ENCODE measurements around the gene ISM1.
A peak's percentile ranks its signal among the peaks of the same experiment; 100 is the strongest.

The ISM1 gene

DNA sequence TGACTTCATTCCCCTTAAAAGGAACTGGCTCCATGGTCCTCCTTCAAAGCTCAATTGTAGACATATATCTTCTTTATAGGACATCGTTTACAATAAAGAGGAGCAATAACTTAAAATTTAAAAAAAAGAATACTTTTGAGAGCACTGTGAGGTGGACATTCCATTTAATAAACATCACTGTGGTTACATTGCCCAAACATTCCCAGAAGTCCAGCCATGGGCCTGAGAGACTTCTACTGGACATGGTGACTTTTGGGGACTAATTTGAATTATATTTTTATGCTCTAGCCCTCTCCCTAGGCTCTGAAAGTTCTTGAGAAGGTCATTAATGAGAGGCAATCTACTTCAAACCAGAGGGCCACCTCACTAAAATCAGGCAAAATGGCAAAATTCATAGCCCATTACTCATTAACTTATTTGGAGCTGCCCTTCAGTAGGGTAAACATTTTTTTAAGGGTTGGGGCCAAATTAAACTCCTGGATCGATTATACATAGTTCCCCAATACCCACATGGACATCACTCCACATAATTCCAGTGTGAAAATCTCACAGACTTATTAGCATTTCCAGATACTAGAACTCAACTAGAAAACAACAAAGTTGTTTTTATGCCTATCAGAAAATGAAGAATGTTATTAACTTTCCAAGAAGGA is 17.1 kb downstream of the ISM1 start:
- no peak overlapping the region for H3K27ac ChIP-seq
- TF ChIP-seq, protein P1, sequence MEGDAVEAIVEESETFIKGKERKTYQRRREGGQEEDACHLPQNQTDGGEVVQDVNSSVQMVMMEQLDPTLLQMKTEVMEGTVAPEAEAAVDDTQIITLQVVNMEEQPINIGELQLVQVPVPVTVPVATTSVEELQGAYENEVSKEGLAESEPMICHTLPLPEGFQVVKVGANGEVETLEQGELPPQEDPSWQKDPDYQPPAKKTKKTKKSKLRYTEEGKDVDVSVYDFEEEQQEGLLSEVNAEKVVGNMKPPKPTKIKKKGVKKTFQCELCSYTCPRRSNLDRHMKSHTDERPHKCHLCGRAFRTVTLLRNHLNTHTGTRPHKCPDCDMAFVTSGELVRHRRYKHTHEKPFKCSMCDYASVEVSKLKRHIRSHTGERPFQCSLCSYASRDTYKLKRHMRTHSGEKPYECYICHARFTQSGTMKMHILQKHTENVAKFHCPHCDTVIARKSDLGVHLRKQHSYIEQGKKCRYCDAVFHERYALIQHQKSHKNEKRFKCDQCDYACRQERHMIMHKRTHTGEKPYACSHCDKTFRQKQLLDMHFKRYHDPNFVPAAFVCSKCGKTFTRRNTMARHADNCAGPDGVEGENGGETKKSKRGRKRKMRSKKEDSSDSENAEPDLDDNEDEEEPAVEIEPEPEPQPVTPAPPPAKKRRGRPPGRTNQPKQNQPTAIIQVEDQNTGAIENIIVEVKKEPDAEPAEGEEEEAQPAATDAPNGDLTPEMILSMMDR (conservative IDR thresholded peaks at IDR 0.05; ENCODE audit: low read depth): no peak
- CTCF ChIA-PET: interaction anchor here (0.6 kb wide), 1 partner anchor 89 kb away, joined by 3 read pairs; no protein-coding TSS in a partner anchor
- DNase-seq (ENCODE audit: low spot score): no peak
- POLR2A ChIA-PET (ENCODE audit: low non-redundant PET): no interaction called here

DNA sequence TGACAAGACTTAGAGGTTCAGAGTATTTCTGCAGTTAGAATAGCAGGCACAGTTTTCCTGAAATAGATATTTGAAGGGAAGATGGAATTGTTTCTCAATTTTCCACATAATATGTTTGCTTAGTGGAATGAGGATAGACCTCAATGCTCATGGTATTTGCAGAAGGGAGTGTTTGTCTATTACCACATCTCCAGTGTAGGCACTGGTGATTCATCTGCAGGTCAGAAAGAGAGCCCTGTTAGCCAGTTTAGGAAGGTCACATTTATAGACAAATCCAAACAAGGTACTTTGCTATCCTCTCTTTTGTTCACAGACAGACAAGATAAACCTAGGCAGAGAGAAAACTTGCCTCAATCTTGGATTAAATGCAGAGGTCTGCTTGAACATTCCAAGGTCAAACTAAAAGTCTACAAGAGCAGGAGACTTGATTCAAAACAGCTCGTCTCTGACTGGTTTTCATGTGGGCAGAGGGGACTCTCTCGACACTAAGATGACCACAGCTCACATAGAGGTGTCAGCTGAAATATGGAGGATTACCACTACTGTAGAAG is 22.8 kb downstream of the ISM1 start:
- TF ChIP-seq, protein P1 (conservative IDR thresholded peaks at IDR 0.05; ENCODE audit: low read depth): no peak
- CTCF ChIA-PET: interaction anchor here (1.1 kb wide), 1 partner anchor 208 kb away, joined by 4 read pairs; no protein-coding TSS in a partner anchor
- DNase-seq (ENCODE audit: low spot score): peak; percentile 66
- POLR2A ChIA-PET (ENCODE audit: low non-redundant PET): no interaction called here
- no peak overlapping the region for H3K27ac ChIP-seq

DNA sequence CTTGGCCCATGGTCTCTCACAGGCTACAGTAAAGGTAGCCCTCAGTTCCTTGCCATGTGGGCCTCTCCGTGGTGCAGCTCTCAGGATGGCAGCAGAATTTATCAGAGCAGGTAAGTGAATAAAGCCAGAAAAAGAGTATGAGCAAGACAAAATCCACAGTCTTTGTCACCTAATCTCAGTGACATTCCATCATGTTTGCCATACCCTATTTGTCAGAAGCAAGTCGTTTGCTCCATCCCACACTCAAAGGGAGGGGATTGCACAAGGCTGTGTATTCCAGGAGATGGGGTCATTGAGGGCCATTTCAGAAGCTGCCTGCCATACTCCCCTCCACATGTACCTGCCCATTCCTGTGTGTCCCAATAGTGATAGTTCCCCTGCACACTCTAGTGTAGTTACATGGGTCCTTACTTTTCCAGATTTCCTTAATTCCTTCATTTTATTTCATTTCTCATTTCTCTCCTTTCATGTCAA is 24.2 kb downstream of the ISM1 start:
- CTCF ChIA-PET: interaction anchor here (0.5 kb wide), 1 partner anchor 370 kb away, joined by 3 read pairs; no protein-coding TSS in a partner anchor
- POLR2A ChIA-PET (ENCODE audit: low non-redundant PET): no interaction called here
- no peak for DNase-seq (ENCODE audit: low spot score)
- TF ChIP-seq, protein P1 (conservative IDR thresholded peaks at IDR 0.05; ENCODE audit: low read depth): no peak
- no peak overlapping the region for H3K27ac ChIP-seq

DNA sequence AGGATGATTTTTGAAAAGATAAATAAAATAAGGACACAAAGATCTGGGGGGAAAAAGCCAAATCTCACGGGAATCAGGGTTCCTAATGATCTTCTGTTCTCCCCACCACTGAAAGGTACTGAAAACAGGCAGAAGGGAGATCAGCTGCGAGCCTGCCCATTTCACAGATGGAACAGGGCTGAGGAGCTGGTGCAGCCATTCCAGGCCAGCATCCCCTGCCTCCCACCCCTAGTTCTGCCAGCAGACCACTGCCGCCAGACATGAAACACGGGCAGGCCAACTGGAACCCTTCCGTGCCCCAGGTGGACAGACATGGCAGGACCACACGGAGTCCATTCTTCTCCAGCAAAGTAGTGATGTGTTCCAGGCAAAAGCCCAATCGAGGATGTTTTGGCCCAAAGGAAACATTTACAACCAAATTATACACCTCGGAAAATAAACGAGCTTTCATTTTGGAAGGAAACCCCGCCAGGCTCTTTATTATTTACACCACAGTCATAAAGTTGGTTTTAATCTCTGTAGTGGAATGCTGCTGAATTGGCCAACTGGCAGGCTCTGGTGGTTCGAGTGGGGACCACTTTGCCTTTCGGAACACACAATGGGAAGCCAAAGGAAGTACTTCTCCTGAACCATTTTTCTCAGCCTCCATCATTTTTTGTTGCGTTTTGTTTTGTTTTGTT is 28.2 kb downstream of the ISM1 start:
- ChIA-PET POLR2A (ENCODE audit: low non-redundant PET) (no interaction called here), CTCF (no interaction called here)
- no peak overlapping the region for H3K27ac ChIP-seq
- TF ChIP-seq, protein P1 (conservative IDR thresholded peaks at IDR 0.05; ENCODE audit: low read depth): no peak
- DNase-seq (ENCODE audit: low spot score): no peak

DNA sequence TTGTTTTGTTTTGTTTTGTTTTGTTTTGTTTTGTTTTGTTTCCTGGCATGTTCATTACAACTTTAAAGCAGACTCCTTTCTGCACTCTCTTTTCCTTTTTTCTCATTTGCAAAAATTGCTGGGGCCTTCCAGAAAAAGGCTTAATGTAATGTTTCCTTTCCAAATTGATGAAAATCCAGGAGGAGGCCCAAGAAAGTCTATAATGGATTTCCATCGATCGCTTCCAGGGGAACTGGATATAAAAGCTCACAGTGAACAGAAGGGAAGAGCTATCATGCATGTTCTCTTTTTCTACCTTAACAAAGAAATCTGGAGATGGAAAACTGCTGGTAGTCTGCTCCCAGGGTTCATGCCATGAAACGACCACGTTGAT is 28.7 kb downstream of the ISM1 start:
- ChIA-PET CTCF (no interaction called here), POLR2A (ENCODE audit: low non-redundant PET) (no interaction called here)
- DNase-seq (ENCODE audit: low spot score): no peak
- TF ChIP-seq, protein P1 (conservative IDR thresholded peaks at IDR 0.05; ENCODE audit: low read depth): no peak
- H3K27ac ChIP-seq: no peak overlapping the region

DNA sequence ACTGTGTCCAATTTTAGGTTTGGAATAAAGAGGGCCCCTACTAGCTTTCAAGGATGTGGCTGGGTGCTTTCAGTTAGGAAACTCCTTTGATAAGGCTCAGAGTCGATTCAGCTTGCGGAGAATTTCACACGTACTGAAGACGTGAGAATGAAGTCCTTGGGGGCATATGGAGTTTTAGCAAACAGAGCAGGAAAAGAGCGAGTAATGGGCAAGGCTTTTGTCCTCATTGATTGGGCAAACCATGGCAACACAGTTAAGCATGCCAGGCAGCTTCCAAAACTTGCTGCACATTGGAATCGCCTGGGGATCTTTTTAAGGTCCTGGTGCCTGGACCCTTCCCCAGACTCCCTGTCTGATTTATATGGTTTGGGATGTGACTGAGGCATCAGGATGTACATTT is 29.2 kb downstream of the ISM1 start:
- no peak for DNase-seq (ENCODE audit: low spot score)
- ChIA-PET CTCF (no interaction called here), POLR2A (ENCODE audit: low non-redundant PET) (no interaction called here)
- no peak overlapping the region for H3K27ac ChIP-seq
- TF ChIP-seq, protein P1 (conservative IDR thresholded peaks at IDR 0.05; ENCODE audit: low read depth): no peak
